Body of pancreas (tissue), 4 donors: Measurements from ENCODE around the gene KRT83.

Source experiments
- POLR2A ChIP-seq, 3 donors: fragments of 450-650 bp; IDR thresholded peaks; one replicate each; pipeline ENCODE4 v1.6.1; 2016; ENCODE audit warnings: antibody characterized with exemption in 3 of 3, mild to moderate bottlenecking in 2 of 3
- TF ChIP-seq, protein P1 (sequence below), 7 experiments: fragments of 450-650 bp in 4 of 7; fragments of 200-600 bp in 3 of 7; sonication (generic) in 3 of 7; IDR thresholded peaks; one replicate each; pipeline ENCODE4 v1.5.1; 2016 to 2019; ENCODE audit warnings: antibody characterized with exemption in 7 of 7

GRCh38 chr12:52279422-52280318 lies 41.5 kb downstream of the KRT83 start:
- TF ChIP-seq, protein P1, sequence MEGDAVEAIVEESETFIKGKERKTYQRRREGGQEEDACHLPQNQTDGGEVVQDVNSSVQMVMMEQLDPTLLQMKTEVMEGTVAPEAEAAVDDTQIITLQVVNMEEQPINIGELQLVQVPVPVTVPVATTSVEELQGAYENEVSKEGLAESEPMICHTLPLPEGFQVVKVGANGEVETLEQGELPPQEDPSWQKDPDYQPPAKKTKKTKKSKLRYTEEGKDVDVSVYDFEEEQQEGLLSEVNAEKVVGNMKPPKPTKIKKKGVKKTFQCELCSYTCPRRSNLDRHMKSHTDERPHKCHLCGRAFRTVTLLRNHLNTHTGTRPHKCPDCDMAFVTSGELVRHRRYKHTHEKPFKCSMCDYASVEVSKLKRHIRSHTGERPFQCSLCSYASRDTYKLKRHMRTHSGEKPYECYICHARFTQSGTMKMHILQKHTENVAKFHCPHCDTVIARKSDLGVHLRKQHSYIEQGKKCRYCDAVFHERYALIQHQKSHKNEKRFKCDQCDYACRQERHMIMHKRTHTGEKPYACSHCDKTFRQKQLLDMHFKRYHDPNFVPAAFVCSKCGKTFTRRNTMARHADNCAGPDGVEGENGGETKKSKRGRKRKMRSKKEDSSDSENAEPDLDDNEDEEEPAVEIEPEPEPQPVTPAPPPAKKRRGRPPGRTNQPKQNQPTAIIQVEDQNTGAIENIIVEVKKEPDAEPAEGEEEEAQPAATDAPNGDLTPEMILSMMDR (IDR thresholded peaks at IDR 0.05), result no peak
- no peak for TF ChIP-seq POLR2A (IDR thresholded peaks at IDR 0.05)
